HepG2 (cell line): Measurements from ENCODE around the gene SOAT1. TPM values are rescaled to one million over a fixed set of nuclear protein-coding genes. Genes with fewer than 3 reads are reported as not detected.

Experiments
- ATAC-seq: fragments of 200-7000 bp; cut with Tn5 transposase; 3 replicates; pipeline ENCODE4 v1.9.1; 2020; ENCODE audit warnings: mild to moderate bottlenecking, moderate library complexity
- BruUV-seq: library from RNA; stranded (reverse); fragments of 400-500 nt; replicated peaks from 2 replicates; lab custom pipeline; 2021; lab: Mats Ljungman, UMichigan
- CTCF ChIA-PET: fragments of 300-600 bp; formaldehyde crosslinking; extraction: SDS; loops from one replicate; lab custom pipeline; 2021; ENCODE audit warnings: low total read pairs, inconsistent platforms, low intra/inter-chr PET ratio; lab: Yijun Ruan, JAX
- POLR2A ChIA-PET: fragments of 350-600 bp; sonication (Branson Sonifier 250); formaldehyde crosslinking; loops from one replicate; lab custom pipeline; 2020; ENCODE audit warnings: antibody characterized with exemption, inconsistent platforms; lab: Yijun Ruan, JAX
- DNase-seq: peaks from one replicate; pipeline ENCODE4 v3.0.0-alpha.2; 2015; ENCODE audit warnings: low spot score
- FAIRE-seq: peaks from 3 replicates; lab custom pipeline; 2011; peaks lifted over from hg19 to GRCh38; lab: Jason Lieb, UNC
- H2AFZ ChIP-seq: one replicate; pipeline ENCODE4 v1.6.1; 2011; ENCODE audit warnings: low read length, inconsistent platforms
- H3K27ac ChIP-seq: fragments of 300-600 bp; 3 replicates; pipeline ENCODE4 v1.8.0; 2011; ENCODE audit warnings: mixed run types, mild to moderate bottlenecking, mixed read lengths, low read length, inconsistent platforms; ENCODE audit not compliant: insufficient read depth; ENCODE audit errors: extremely low read length
- H3K27me3 ChIP-seq, 2 experiments: fragments of 200-600 bp in 1 of 2; 2 replicates in 1 of 2; 3 replicates in 1 of 2; pipeline versions ENCODE4 v1.6.0 to v1.8.0; 2011; ENCODE audit warnings: low read length in 2 of 2, mild to moderate bottlenecking in 2 of 2, moderate library complexity in 2 of 2, inconsistent platforms in 1 of 2; ENCODE audit not compliant: insufficient read depth in 2 of 2, control insufficient read depth in 1 of 2
- H3K36me3 ChIP-seq, 2 experiments: fragments of 200-600 bp in 1 of 2; replicated peaks in 1 of 2; 2 replicates in 1 of 2; 3 replicates in 1 of 2; pipeline versions ENCODE4 v1.5.1 to v1.8.0; 2011; ENCODE audit warnings: low read length in 2 of 2, inconsistent platforms in 1 of 2; ENCODE audit not compliant: insufficient read depth in 2 of 2, control insufficient read depth in 1 of 2
- H3K4me1 ChIP-seq: 2 replicates; pipeline ENCODE4 v1.5.1; 2012; ENCODE audit warnings: low read length, inconsistent platforms; ENCODE audit not compliant: insufficient read depth
- H3K4me2 ChIP-seq: 2 replicates; pipeline ENCODE4 v1.6.0; 2011; ENCODE audit warnings: low read depth, low read length, inconsistent platforms
- H3K4me3 ChIP-seq, 3 experiments: fragments of 200-600 bp in 1 of 3; sonication (generic), shearing (Covaris generic) in 1 of 3; replicated peaks in 1 of 3; 2 replicates each; pipeline ENCODE4 v1.5.1; 2011 to 2016; ENCODE audit warnings: low read length in 3 of 3, inconsistent platforms in 2 of 3, low read depth in 2 of 3, mild to moderate bottlenecking in 2 of 3, control low read depth in 1 of 3, mixed read lengths in 1 of 3; ENCODE audit not compliant: insufficient read depth in 1 of 3
- H3K79me2 ChIP-seq: one replicate; pipeline ENCODE4 v1.6.1; 2011; ENCODE audit warnings: low read length, inconsistent platforms; ENCODE audit not compliant: insufficient read depth
- H3K9ac ChIP-seq: 2 replicates; pipeline ENCODE4 v1.6.0; 2011; ENCODE audit warnings: mild to moderate bottlenecking, low read depth, low read length, inconsistent platforms; ENCODE audit not compliant: insufficient read depth
- H3K9me3 ChIP-seq: 2 replicates; pipeline ENCODE4 v1.5.1; 2012; ENCODE audit warnings: mild to moderate bottlenecking, low read length
- H4K20me1 ChIP-seq: 2 replicates; pipeline ENCODE4 v1.6.0; 2011; ENCODE audit warnings: inconsistent platforms, mild to moderate bottlenecking, low read length, moderate library complexity; ENCODE audit not compliant: insufficient read depth
- EP300 ChIP-seq, 3 experiments: sonication (generic) in 1 of 3; formaldehyde crosslinking in 1 of 3; IDR thresholded peaks; 2 replicates each; pipeline versions ENCODE4 v1.5.1 to v1.6.1; 2011 to 2020; ENCODE audit warnings: low read depth in 2 of 3, low read length in 2 of 3, borderline replicate concordance in 1 of 3, improper control_type of control experiment in 1 of 3, mild to moderate bottlenecking in 1 of 3, missing genetic modification reagents in 1 of 3, moderate library complexity in 1 of 3
- ETV5 ChIP-seq: IDR thresholded peaks from 2 replicates; pipeline ENCODE4 v1.6.1; 2018; ENCODE audit warnings: missing biosample characterization, missing genetic modification reagents, inconsistent platforms, borderline replicate concordance
- ZFP90 ChIP-seq: sonication (generic); formaldehyde crosslinking; IDR thresholded peaks from 2 replicates; pipeline ENCODE4 v1.8.0; 2022; ENCODE audit warnings: missing genetic modification reagents, mild to moderate bottlenecking, inconsistent platforms, borderline replicate concordance
- ZNF615 ChIP-seq: sonication (generic); formaldehyde crosslinking; IDR thresholded peaks from 2 replicates; pipeline ENCODE4 v1.5.0; 2020; ENCODE audit warnings: mild to moderate bottlenecking, missing genetic modification reagents, borderline replicate concordance
- ZNF780A ChIP-seq: sonication (generic); formaldehyde crosslinking; IDR thresholded peaks from 2 replicates; pipeline ENCODE4 v1.8.0; 2022; ENCODE audit warnings: mild to moderate bottlenecking, missing genetic modification reagents, moderate library complexity
- WGBS: methylation state at CpG from one replicate; pipeline ENCODE4 v1.1.6; 2017; ENCODE audit warnings: low lambda C conversion rate; 5-methylcytosine and 5-hydroxymethylcytosine counted together
- in situ Hi-C: cut with HindIII; loops from 2 replicates; pipeline ENCODE4 v1.10.0; 2017; ENCODE audit warnings: low pct_unique_long_range_greater_than_20kb; ENCODE audit not compliant: extremely low pct_ligation_motif_present
- intact Hi-C: fragments of 100-400 bp; cut with micrococcal nuclease; formaldehyde crosslinking; loops from one replicate; pipeline ENCODE4 v1.10.0; 2022; ENCODE audit not compliant: unreplicated experiment
- polyA plus RNA-seq, 8 experiments: library from polyadenylated mRNA; depleted of rRNA in 3 of 8; stranded (reverse) in 7 of 8; unstranded in 1 of 8; fragments of >200 nt; fragmentation: Illumina TruSeq in 4 of 8; extraction: Trizol in 4 of 8; gene quantifications; 2 replicates each; pipeline versions ENCODE4 v1.2.1 to v1.2.3, GENCODE V29; 2011 to 2016; ENCODE audit warnings: low read depth in 4 of 8, missing spikeins in 1 of 8, mixed read lengths in 1 of 8; ENCODE audit not compliant: insufficient read depth in 1 of 8
- total RNA-seq, 5 experiments: library from RNA; depleted of rRNA; stranded (reverse); fragments of >200 nt; fragmentation: Illumina TruSeq; extraction: Trizol; gene quantifications; 2 replicates each; pipeline ENCODE4 v1.2.3, GENCODE V29; 2016; ENCODE audit warnings: low read depth in 1 of 5
- TF ChIP-seq, protein P1 (sequence below): sonication (generic); formaldehyde crosslinking; IDR thresholded peaks from 2 replicates; pipeline ENCODE4 v1.4.0; 2020; ENCODE audit warnings: mild to moderate bottlenecking, missing genetic modification reagents
- TF ChIP-seq, protein P2 (sequence below): fragments of 450-650 bp; IDR thresholded peaks from 2 replicates; pipeline ENCODE4 v1.6.1; 2016
- TF ChIP-seq, protein P3 (sequence below): sonication (generic); formaldehyde crosslinking; IDR thresholded peaks from 2 replicates; pipeline ENCODE4 v1.5.1; 2020; ENCODE audit warnings: missing genetic modification reagents, mild to moderate bottlenecking, borderline replicate concordance
- TF ChIP-seq, protein P4 (sequence below): sonication (generic); formaldehyde crosslinking; IDR thresholded peaks from 2 replicates; pipeline ENCODE4 v1.5.0; 2020; ENCODE audit warnings: mild to moderate bottlenecking, missing genetic modification reagents, moderate library complexity
- TF ChIP-seq, protein P5 (sequence below): IDR thresholded peaks from 2 replicates; pipeline ENCODE4 v1.6.1; 2018; ENCODE audit warnings: missing genetic modification reagents, mild to moderate bottlenecking, missing compliant biosample characterization
- TF ChIP-seq, protein P6 (sequence below): sonication (generic); formaldehyde crosslinking; IDR thresholded peaks from 2 replicates; pipeline ENCODE4 v1.8.1; 2023; ENCODE audit warnings: mild to moderate bottlenecking, missing genetic modification reagents, borderline replicate concordance

SOAT1 gene
- total and polyA plus RNA-seq, 2 of the 13 experiments (the other 11 are each of a cell fraction or from before 2014, with no cell fraction given): 22.3 to 52.0 TPM

DNA sequence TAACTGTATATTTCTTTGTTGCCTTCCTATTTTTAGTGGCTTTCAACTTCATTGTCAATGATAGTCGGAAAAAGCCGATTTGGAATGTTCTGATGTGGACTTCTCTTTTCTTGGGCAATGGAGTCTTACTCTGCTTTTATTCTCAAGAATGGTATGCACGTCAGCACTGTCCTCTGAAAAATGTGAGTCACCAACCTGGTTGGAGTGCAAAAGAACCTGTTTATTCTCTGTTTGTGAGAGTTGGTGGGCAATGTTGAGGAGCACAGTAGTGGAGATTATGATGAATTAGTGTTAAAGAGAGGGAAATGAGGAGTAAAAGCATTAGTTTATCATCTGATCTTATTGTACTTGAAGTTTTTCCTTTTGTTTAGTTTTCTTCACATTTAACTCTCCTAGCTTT lies 57.7 kb downstream of the SOAT1 start (continued):
- TF ChIP-seq ETV5 (CRISPR knock-in tag) (no peak), ZFP90 (CRISPR knock-in tag) (no peak), ZNF615 (CRISPR knock-in tag) (no peak), ZNF780A (CRISPR knock-in tag) (no peak)
- TF ChIP-seq, protein P1, sequence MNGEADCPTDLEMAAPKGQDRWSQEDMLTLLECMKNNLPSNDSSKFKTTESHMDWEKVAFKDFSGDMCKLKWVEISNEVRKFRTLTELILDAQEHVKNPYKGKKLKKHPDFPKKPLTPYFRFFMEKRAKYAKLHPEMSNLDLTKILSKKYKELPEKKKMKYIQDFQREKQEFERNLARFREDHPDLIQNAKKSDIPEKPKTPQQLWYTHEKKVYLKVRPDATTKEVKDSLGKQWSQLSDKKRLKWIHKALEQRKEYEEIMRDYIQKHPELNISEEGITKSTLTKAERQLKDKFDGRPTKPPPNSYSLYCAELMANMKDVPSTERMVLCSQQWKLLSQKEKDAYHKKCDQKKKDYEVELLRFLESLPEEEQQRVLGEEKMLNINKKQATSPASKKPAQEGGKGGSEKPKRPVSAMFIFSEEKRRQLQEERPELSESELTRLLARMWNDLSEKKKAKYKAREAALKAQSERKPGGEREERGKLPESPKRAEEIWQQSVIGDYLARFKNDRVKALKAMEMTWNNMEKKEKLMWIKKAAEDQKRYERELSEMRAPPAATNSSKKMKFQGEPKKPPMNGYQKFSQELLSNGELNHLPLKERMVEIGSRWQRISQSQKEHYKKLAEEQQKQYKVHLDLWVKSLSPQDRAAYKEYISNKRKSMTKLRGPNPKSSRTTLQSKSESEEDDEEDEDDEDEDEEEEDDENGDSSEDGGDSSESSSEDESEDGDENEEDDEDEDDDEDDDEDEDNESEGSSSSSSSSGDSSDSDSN: no peak
- TF ChIP-seq, protein P2, sequence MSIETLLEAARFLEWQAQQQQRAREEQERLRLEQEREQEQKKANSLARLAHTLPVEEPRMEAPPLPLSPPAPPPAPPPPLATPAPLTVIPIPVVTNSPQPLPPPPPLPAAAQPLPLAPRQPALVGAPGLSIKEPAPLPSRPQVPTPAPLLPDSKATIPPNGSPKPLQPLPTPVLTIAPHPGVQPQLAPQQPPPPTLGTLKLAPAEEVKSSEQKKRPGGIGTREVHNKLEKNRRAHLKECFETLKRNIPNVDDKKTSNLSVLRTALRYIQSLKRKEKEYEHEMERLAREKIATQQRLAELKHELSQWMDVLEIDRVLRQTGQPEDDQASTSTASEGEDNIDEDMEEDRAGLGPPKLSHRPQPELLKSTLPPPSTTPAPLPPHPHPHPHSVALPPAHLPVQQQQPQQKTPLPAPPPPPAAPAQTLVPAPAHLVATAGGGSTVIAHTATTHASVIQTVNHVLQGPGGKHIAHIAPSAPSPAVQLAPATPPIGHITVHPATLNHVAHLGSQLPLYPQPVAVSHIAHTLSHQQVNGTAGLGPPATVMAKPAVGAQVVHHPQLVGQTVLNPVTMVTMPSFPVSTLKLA: no peak

DNA sequence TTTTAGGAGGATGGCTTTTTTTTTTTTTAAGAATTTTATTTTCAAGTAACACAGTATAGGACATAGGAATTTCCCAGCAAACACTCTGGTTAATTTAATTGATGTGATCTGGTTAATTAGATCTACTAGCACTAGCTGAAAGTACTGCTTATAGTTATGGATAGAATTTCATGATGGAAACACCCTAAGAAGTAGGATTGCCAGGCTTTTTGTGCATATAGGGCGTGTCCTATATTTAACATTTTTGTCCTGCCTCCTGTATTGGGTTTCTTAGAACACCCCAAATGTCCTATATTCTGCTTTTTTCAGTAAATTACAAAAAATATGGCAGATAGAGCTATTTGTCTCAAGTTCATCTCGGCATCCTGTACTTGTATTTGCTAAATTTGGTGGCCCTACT lies 58.6 kb downstream of the SOAT1 start:
- no peak for FAIRE-seq
- intact Hi-C loops: no loop called here
- POLR2A ChIA-PET: no interaction called here
- TF ChIP-seq, protein P3, sequence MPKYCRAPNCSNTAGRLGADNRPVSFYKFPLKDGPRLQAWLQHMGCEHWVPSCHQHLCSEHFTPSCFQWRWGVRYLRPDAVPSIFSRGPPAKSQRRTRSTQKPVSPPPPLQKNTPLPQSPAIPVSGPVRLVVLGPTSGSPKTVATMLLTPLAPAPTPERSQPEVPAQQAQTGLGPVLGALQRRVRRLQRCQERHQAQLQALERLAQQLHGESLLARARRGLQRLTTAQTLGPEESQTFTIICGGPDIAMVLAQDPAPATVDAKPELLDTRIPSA (CRISPR knock-in tag): no peak
- TF ChIP-seq, protein P4, sequence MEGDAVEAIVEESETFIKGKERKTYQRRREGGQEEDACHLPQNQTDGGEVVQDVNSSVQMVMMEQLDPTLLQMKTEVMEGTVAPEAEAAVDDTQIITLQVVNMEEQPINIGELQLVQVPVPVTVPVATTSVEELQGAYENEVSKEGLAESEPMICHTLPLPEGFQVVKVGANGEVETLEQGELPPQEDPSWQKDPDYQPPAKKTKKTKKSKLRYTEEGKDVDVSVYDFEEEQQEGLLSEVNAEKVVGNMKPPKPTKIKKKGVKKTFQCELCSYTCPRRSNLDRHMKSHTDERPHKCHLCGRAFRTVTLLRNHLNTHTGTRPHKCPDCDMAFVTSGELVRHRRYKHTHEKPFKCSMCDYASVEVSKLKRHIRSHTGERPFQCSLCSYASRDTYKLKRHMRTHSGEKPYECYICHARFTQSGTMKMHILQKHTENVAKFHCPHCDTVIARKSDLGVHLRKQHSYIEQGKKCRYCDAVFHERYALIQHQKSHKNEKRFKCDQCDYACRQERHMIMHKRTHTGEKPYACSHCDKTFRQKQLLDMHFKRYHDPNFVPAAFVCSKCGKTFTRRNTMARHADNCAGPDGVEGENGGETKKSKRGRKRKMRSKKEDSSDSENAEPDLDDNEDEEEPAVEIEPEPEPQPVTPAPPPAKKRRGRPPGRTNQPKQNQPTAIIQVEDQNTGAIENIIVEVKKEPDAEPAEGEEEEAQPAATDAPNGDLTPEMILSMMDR (CRISPR knock-in tag): no peak
- TF ChIP-seq EP300 (IDR thresholded peaks at IDR 0.05; ENCODE audit: low read depth in 2 of 2, low read length in 2 of 2): no peak
- no peak for TF ChIP-seq EP300 (CRISPR knock-in tag; IDR thresholded peaks at IDR 0.05; ENCODE audit: borderline replicate concordance)
- TF ChIP-seq, protein P5, sequence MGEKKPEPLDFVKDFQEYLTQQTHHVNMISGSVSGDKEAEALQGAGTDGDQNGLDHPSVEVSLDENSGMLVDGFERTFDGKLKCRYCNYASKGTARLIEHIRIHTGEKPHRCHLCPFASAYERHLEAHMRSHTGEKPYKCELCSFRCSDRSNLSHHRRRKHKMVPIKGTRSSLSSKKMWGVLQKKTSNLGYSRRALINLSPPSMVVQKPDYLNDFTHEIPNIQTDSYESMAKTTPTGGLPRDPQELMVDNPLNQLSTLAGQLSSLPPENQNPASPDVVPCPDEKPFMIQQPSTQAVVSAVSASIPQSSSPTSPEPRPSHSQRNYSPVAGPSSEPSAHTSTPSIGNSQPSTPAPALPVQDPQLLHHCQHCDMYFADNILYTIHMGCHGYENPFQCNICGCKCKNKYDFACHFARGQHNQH (CRISPR knock-in tag): no peak
- TF ChIP-seq, protein P6, sequence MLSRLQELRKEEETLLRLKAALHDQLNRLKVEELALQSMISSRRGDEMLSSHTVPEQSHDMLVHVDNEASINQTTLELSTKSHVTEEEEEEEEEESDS (CRISPR knock-in tag): no peak

More for the DNA sequence above, 58.6 kb downstream of the SOAT1 start:
- no peak for DNase-seq
- H3K4me2 ChIP-seq: no peak overlapping the region
- H3K27me3 ChIP-seq: no peaks in the 10 kb centered on the region
- no peak overlapping the region for H3K27ac ChIP-seq
- H3K36me3 ChIP-seq: peaks cover 2 to 31% of the 10 kb centered on the region in 2 experiments; a peak in 2 of 5 replicates
- in situ Hi-C loops: loop anchor here (25.0 kb wide), 1 partner anchor 590 kb away; no protein-coding TSS in a partner anchor
- H3K79me2 ChIP-seq: no peaks in the 10 kb centered on the region
- H3K9me3 ChIP-seq: no peaks in the 10 kb centered on the region
- no peak overlapping the region for H3K9ac ChIP-seq
- H3K4me3 ChIP-seq: no peak overlapping the region
- 96% methylated on average over 2 of the region's 2 CpGs for WGBS
- no TSS peak for BruUV-seq
- H4K20me1 ChIP-seq: no peaks in the 10 kb centered on the region
- CTCF ChIA-PET: no interaction called here
- no peak for ATAC-seq
- H3K4me1 ChIP-seq: no peaks in the 10 kb centered on the region
- no peak overlapping the region for H2AFZ ChIP-seq
